ENCODE measurements around the gene CALHM3. TPM values are rescaled to one million over a fixed set of nuclear protein-coding genes. Genes with fewer than 3 reads are reported as not detected.

Gene CALHM3
- total and polyA plus RNA-seq, 2 experiments from 2014 or later = 0.14 to 0.19 TPM

GRCh38 chr10:103451091-103451813 lies 27.8 kb downstream of the CALHM3 start (continued):
- TF ChIP-seq ZNF462 (CRISPR knock-in tag; IDR thresholded peaks at IDR 0.05) = no peak
- TF ChIP-seq ZNF331 (CRISPR knock-in tag; IDR thresholded peaks at IDR 0.05; ENCODE audit: low read depth) = no peak

- DNase-seq (ENCODE audit: low spot score) = no peak
Observed at GRCh38 chr10:103450201-103450695, 28.8 kb downstream of the CALHM3 start.

More at GRCh38 chr10:103450201-103450695, 28.8 kb downstream of the CALHM3 start:
- H3K36me3 Mint-ChIP-seq (ENCODE audit: low read depth) = peaks cover 34% of the 10 kb centered on the region
- Histone ChIP-seq H3K9me2 (ENCODE audit: insufficient read depth) (no peaks in the 10 kb centered on the region), H3K36me3 (ENCODE audit: insufficient read depth) (peaks cover 13% of the 10 kb centered on the region), H3F3A (replicated peaks; ENCODE audit: low read depth) (no peaks in the 10 kb centered on the region), H3K27me3 (ENCODE audit: insufficient read depth) (no peaks in the 10 kb centered on the region), H3K27ac (ENCODE audit: low read depth) (no peak overlapping the region), H3K4me3 (no peak overlapping the region), H3K4me2 (no peak overlapping the region), H4K20me1 (replicated peaks; ENCODE audit: insufficient read depth) (no peaks in the 10 kb centered on the region; the same call in 1 of the 2 replicates), H3K4me1 (ENCODE audit: insufficient read depth) (no peaks in the 10 kb centered on the region; the same call in 1 of the 2 replicates), H2AFZ (no peak overlapping the region), H3K79me2 (replicated peaks; ENCODE audit: insufficient read depth) (no peaks in the 10 kb centered on the region)
- no peak for ATAC-seq
- no peak overlapping the region for H3K27ac Mint-ChIP-seq
- no peaks in the 10 kb centered on the region; the same call in 2 of the 3 replicates for H3K9me3 Mint-ChIP-seq
- TF ChIP-seq CREB1 (CRISPR knock-in tag; IDR thresholded peaks at IDR 0.05; ENCODE audit: low read depth) = no peak
- no peak for TF ChIP-seq ZNF331 (CRISPR knock-in tag; IDR thresholded peaks at IDR 0.05; ENCODE audit: low read depth)
- TF ChIP-seq EZH2 (IDR thresholded peaks at IDR 0.05; ENCODE audit: low read depth, unreplicated experiment) = no peak
- no peak for TF ChIP-seq ETS1 (IDR thresholded peaks at IDR 0.05)
- TF ChIP-seq ZNF462 (CRISPR knock-in tag; IDR thresholded peaks at IDR 0.05) = no peak
- no peak for TF ChIP-seq ZNF114 (CRISPR knock-in tag; IDR thresholded peaks at IDR 0.05)
- TF ChIP-seq NANOG (IDR thresholded peaks at IDR 0.05; ENCODE audit: borderline replicate concordance) = no peak
- no peak overlapping the region; the same call in 2 of the 3 replicates for H3K4me3 Mint-ChIP-seq
- peaks cover 12% of the 10 kb centered on the region for H3K4me1 Mint-ChIP-seq
- H3K27me3 Mint-ChIP-seq (ENCODE audit: insufficient read depth, low read depth, poor library complexity) = peaks cover 19% of the 10 kb centered on the region

All from GM23338 (cell line).